ENCODE results near the gene TMX2. TPM values are rescaled to one million over a fixed set of nuclear protein-coding genes. Genes with fewer than 3 reads are reported as not detected.
A peak's percentile ranks its signal among the peaks of the same experiment; 100 is the strongest.
"Not testable (repeated sequence)": the region's sequence is repeated elsewhere in the genome, so short reads cannot be mapped to it uniquely, and the experiment has no call there.

TMX2 gene
- total RNA-seq, 1 donor = 47.8 TPM

- no peaks in the 10 kb centered on the region for H3K9me3 ChIP-seq (ENCODE audit: low read depth, low read length)
- TF ChIP-seq CTCF (IDR thresholded peaks at IDR 0.05; ENCODE audit: extremely low read depth, low read depth, low read length) = no peak
- H3K4me1 ChIP-seq (ENCODE audit: insufficient read depth, low read length) = peaks cover 11% of the 10 kb centered on the region
- H3K36me3 ChIP-seq (ENCODE audit: insufficient read depth, low read length) = peaks cover 43% of the 10 kb centered on the region
- no peak overlapping the region for H3K4me2 ChIP-seq (ENCODE audit: insufficient read depth, low read length)
- H3K27me3 ChIP-seq (ENCODE audit: insufficient read depth, low read length) = no peaks in the 10 kb centered on the region
- peaks cover 38% of the 10 kb centered on the region for H4K20me1 ChIP-seq (ENCODE audit: insufficient read depth, low read length)
- no peak overlapping the region for H3K4me3 ChIP-seq (ENCODE audit: insufficient read depth, low read length)
- DNase-seq (ENCODE audit: insufficient read length, low spot score, missing footprints) = no peak
- H3K27ac ChIP-seq (ENCODE audit: low read depth, low read length) = no peak overlapping the region
- no peak overlapping the region for H2AFZ ChIP-seq (ENCODE audit: low read length)
- H3K79me2 ChIP-seq (ENCODE audit: insufficient read depth, low read length) = peaks cover 91% of the 10 kb centered on the region
These were observed 37.0 kb upstream of the TMX2 start for GRCh38 chr11:57675176-57675941.

GRCh38 chr11:57679396-57679795 lies 33.0 kb upstream of the TMX2 start:
- H3K27me3 ChIP-seq (ENCODE audit: insufficient read depth, low read length) = no peaks in the 10 kb centered on the region
- H3K4me2 ChIP-seq (ENCODE audit: insufficient read depth, low read length) = no peak overlapping the region
- DNase-seq (ENCODE audit: insufficient read length, low spot score, missing footprints) = no peak
- no peak overlapping the region for H3K4me3 ChIP-seq (ENCODE audit: insufficient read depth, low read length)
- peaks cover 16% of the 10 kb centered on the region for H3K4me1 ChIP-seq (ENCODE audit: insufficient read depth, low read length)
- peaks cover 37% of the 10 kb centered on the region for H3K36me3 ChIP-seq (ENCODE audit: insufficient read depth, low read length)
- H3K9me3 ChIP-seq (ENCODE audit: low read depth, low read length) = no peaks in the 10 kb centered on the region
- H4K20me1 ChIP-seq (ENCODE audit: insufficient read depth, low read length) = peaks cover 44% of the 10 kb centered on the region
- no peak overlapping the region for H3K27ac ChIP-seq (ENCODE audit: low read depth, low read length)
- H3K79me2 ChIP-seq (ENCODE audit: insufficient read depth, low read length) = peaks cover 89% of the 10 kb centered on the region
- H2AFZ ChIP-seq (ENCODE audit: low read length) = no peak overlapping the region
- no peak for TF ChIP-seq CTCF (IDR thresholded peaks at IDR 0.05; ENCODE audit: extremely low read depth, low read depth, low read length)

- peak; percentile 55 for DNase-seq (ENCODE audit: insufficient read length, low spot score, missing footprints)
- Histone ChIP-seq H2AFZ (ENCODE audit: low read length) (no peak overlapping the region), H3K4me3 (ENCODE audit: insufficient read depth, low read length) (no peak overlapping the region), H3K27me3 (ENCODE audit: insufficient read depth, low read length) (no peaks in the 10 kb centered on the region), H3K4me1 (ENCODE audit: insufficient read depth, low read length) (peaks cover 16% of the 10 kb centered on the region), H3K9me3 (ENCODE audit: low read depth, low read length) (no peaks in the 10 kb centered on the region), H4K20me1 (ENCODE audit: insufficient read depth, low read length) (peaks cover 42% of the 10 kb centered on the region), H3K79me2 (ENCODE audit: insufficient read depth, low read length) (peaks cover 89% of the 10 kb centered on the region), H3K36me3 (ENCODE audit: insufficient read depth, low read length) (peaks cover 38% of the 10 kb centered on the region), H3K27ac (ENCODE audit: low read depth, low read length) (peak overlapping the region; percentile 30), H3K4me2 (ENCODE audit: insufficient read depth, low read length) (peak overlapping the region; percentile 25)
- TF ChIP-seq CTCF (IDR thresholded peaks at IDR 0.05; ENCODE audit: extremely low read depth, low read depth, low read length) = no peak
These were observed 31.9 kb upstream of the TMX2 start for GRCh38 chr11:57680552-57680874.

- H2AFZ ChIP-seq (ENCODE audit: low read length) = no peak overlapping the region
- TF ChIP-seq CTCF (IDR thresholded peaks at IDR 0.05; ENCODE audit: extremely low read depth, low read depth, low read length) = no peak
- no peak overlapping the region for H3K4me2 ChIP-seq (ENCODE audit: insufficient read depth, low read length)
- H3K79me2 ChIP-seq (ENCODE audit: insufficient read depth, low read length) = peaks cover 88% of the 10 kb centered on the region
- H3K9me3 ChIP-seq (ENCODE audit: low read depth, low read length) = no peaks in the 10 kb centered on the region
- H3K36me3 ChIP-seq (ENCODE audit: insufficient read depth, low read length) = peaks cover 40% of the 10 kb centered on the region
- DNase-seq (ENCODE audit: insufficient read length, low spot score, missing footprints) = no peak
- no peak overlapping the region for H3K4me3 ChIP-seq (ENCODE audit: insufficient read depth, low read length)
- H3K27me3 ChIP-seq (ENCODE audit: insufficient read depth, low read length) = no peaks in the 10 kb centered on the region
- H3K27ac ChIP-seq (ENCODE audit: low read depth, low read length) = peak overlapping the region; percentile 30
- peaks cover 16% of the 10 kb centered on the region for H3K4me1 ChIP-seq (ENCODE audit: insufficient read depth, low read length)
- H4K20me1 ChIP-seq (ENCODE audit: insufficient read depth, low read length) = peaks cover 35% of the 10 kb centered on the region
These were observed 31.2 kb upstream of the TMX2 start for GRCh38 chr11:57681168-57681567.

- Histone ChIP-seq H3K36me3 (ENCODE audit: insufficient read depth, low read length) (peaks cover 65% of the 10 kb centered on the region), H3K79me2 (ENCODE audit: insufficient read depth, low read length) (peaks cover 21% of the 10 kb centered on the region)
- not testable (repeated sequence) for H3K9me3 ChIP-seq (ENCODE audit: low read depth, low read length); H3K4me2 ChIP-seq (ENCODE audit: insufficient read depth, low read length); DNase-seq (ENCODE audit: insufficient read length, low spot score, missing footprints); H3K4me3 ChIP-seq (ENCODE audit: insufficient read depth, low read length); H2AFZ ChIP-seq (ENCODE audit: low read length); H3K27me3 ChIP-seq (ENCODE audit: insufficient read depth, low read length); H3K27ac ChIP-seq (ENCODE audit: low read depth, low read length); H4K20me1 ChIP-seq (ENCODE audit: insufficient read depth, low read length); H3K4me1 ChIP-seq (ENCODE audit: insufficient read depth, low read length)
These were observed 21.9 kb upstream of the TMX2 start for GRCh38 chr11:57690474-57690873.
